ENCODE measurements around the gene UBE3B.
A peak's percentile ranks its signal among the peaks of the same experiment; 100 is the strongest.

Gene UBE3B

DNA sequence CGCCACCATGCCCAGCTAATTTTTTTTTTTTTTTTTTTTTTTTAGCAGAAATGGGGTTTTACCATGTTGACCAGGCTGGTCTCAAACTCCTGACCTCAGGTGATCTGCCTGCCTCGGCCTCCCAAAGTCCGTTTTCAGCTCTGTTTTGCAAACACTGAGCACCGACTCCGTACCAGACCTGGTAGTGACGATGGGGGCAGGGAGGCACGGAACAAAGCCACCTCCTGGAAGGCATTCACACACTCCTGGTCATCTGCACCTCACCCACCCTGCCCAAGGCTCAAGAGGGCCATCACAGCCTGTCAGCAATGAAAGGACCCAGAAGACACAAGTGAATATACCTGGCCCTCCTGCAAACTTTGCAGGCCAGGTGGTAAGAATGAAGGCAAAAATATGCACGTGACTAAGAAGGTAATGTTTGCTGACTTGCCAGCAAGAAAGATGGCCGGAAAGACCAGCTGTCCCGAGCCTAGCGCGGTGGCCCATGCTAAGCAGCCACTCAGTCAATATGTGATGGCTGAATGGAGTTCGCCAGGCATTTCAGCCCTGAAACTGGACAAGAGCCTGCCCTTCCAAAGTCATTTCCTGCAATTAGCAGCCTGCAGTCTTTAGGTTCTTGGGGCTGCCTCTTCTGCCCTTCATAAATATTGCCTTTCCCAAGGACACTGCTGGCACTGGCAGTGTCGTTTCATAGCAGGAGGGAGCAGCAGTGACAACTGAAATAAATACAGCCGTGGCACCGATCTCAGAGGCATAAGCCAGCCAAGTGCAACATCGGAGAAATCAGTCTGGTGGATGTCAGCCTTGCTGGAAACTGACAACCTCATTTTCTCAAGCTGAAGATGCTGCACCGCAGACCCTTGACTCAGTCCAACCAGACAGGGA, 78.2 kb downstream of the UBE3B start:
- no peak for DNase-seq

DNA sequence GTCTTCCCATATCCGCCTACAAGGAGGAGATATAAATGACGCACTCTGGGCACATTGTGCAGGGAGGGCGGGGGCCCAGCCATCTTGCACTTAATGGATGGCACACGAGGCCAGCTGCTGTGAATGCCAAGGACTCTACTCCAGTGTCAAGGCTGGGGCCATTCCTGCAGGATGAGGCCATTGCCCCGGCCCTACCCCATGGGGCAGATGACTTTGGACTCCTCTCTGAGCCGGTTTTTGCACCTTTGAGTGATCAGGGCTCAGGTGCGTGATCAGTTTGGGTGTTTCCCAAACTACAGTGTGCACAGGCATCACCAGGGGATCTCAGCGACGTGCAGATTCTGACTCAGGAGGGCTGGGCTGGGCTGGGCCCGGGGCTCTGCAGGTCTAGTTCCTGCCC, 79.8 kb downstream of the UBE3B start:
- no peak for DNase-seq

DNA sequence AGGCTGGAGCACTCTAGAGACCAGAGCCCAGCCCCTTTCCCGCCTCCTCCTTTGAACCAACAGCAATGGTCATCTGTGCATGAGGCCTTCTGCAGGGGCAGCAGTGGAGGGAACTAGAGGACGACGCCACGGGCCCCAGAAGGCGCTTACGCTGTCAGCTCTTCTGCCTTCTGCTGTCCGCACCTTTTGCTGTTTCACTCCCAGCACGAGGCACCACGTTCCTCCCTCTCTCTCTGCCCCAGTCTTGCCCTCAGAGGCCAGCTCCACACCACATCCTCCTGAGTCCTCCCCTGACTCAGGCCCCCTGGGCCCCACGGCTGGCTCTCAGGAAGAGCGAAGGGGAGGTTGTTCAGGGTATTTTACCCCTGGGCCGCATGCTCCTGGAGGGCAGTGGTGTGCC, 80.4 kb downstream of the UBE3B start:
- no peak for DNase-seq

DNA sequence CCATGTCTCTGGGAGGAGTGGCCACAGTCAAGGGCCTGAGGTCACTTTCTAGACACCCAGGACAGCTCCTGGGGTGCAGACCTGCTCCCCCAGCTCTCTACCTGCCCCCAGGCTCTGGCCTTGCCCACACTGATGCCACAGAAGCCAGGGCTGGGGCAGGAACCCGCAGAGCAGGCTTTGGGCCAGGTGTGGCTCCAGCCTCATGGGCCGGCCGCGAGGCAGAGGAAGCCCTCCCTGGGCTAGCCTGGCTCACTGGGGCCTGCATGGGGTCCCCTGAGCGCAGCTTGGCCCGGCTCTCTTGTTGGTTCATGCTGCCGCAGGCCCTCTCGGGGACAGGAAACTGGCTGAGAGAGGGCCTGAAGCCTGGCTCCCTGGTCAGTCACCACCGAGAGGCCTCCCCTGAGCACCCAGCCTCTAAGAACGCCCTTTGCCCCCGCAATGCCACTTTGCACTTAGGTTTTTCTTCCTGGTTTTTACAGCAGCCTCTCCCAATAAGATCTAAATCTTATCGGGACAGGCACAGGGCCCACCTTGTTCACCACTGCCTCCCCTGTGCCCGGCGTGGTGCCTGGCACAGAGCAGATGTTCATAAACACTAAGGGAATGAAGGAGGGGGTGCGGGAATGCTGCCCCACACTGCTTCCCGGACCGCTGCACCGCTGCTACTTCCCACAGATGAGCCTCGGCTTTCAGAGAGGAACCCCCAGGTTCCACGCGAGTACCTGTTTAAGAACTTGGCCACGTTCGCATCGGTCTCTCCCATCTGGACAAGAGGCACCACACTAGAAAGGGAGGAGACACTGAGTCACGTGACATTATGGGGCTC, 81.2 kb downstream of the UBE3B start:
- DNase-seq, result no peak

DNA sequence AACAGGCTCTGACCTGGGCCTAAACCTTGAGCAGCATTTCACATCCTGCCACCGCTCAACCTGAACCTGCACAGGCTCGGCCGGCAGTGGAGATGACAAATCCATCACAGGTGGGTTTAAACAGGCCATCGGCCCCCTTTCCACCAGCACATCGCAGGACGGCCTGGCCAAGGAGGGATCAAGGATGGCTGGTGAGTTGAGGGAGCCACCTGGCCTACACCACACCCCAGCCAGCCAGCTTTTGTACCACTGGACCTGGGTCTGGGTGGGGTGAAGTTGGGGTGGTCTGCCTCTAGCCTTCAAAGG, 81.7 kb downstream of the UBE3B start:
- DNase-seq, result no peak

DNA sequence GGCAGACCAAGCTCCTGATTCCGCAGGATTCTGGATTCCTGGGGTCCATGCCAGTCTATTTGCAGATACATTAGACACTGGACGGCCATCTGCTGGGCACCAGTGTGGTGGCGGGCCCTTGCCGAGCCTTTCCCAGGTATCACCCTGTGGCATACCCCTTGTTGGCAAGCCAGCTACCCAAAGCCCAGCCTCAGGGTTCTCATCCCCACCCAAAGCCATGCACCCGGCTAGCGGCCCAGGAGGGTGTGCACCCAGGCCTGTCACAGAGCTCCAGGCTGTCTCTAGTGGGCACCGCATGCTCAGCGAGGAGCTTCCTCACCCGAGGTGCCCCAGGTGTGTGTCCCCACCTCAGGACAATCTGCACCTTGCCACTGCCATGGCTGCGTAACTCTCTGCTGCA, 82.2 kb downstream of the UBE3B start:
- DNase-seq, result no peak

DNA sequence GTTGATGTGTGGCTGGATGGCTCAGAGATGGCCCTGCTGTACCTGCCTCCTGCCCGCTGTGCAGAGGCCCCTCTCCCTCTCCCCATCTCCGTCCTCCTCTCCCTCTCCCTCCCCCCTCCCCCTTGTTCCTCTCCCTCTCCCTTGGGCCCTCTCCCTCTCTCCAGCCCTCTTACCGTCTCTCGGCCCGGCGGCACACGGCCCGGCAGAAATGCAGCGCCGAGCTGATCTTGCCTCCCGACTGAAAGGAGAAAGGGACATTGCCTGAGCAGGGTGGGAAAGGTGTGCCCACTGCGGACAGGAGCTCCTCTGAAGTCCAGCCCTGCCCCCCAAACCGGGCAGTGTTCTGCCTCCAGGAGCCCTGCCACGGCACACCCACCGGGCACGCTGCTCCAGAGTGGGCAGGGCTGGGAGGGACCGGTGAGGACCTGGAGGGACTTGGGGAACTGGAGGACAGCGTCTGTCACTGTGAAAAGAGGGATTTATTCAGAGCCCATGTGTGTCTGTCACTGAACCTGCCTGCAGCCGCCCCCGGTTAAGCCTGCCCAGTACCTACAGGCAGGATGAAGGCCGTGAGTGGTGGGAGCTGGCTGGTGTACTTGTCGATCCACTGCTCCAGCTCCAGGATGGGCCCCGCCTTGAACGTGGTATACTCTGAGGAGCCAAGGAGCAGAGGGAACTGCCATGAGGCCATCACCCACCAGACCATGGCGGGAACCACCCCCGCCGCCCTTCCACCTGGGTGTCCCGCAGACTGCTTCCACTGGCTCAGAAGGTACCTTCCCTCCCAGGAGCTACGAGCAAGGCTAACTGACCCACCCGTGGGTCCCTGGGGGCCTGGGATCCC, 83.7 kb downstream of the UBE3B start:
- no peak for DNase-seq

DNA sequence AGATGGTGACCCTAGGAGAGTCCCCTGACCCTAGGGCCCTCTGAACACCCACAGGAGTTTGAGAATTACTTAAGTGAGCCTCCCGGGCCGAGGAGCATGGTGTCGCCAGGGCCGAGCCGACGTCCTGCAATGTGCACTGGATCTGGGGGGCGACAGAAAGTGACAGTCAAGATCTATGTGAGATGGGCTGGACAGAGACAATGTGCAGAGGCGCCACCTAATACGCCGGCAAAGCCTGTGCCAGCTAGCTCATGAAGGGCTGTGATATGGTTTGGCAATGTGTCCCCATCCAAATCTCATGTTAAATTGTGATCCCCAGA, 84.2 kb downstream of the UBE3B start:
- no peak for DNase-seq

DNA sequence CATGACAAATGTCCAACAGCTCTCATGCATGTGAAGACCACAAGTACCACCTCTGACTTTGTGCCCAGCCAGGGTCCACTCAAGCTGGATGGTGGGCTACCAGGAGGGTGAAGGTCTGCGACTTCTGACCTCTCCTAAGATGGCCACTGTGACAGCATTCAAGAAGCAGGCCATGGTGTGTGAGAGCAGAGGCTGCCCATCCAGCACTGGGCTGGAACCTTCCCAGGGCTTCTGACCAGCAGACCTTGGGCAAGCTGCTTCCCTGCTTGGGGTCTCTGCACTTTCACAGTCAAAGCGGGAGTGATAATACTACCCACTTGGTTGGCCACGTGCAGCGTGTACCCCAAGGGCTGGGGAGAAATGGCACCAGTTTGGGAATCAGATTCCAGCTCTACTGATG, 85.4 kb downstream of the UBE3B start:
- no peak for DNase-seq

DNA sequence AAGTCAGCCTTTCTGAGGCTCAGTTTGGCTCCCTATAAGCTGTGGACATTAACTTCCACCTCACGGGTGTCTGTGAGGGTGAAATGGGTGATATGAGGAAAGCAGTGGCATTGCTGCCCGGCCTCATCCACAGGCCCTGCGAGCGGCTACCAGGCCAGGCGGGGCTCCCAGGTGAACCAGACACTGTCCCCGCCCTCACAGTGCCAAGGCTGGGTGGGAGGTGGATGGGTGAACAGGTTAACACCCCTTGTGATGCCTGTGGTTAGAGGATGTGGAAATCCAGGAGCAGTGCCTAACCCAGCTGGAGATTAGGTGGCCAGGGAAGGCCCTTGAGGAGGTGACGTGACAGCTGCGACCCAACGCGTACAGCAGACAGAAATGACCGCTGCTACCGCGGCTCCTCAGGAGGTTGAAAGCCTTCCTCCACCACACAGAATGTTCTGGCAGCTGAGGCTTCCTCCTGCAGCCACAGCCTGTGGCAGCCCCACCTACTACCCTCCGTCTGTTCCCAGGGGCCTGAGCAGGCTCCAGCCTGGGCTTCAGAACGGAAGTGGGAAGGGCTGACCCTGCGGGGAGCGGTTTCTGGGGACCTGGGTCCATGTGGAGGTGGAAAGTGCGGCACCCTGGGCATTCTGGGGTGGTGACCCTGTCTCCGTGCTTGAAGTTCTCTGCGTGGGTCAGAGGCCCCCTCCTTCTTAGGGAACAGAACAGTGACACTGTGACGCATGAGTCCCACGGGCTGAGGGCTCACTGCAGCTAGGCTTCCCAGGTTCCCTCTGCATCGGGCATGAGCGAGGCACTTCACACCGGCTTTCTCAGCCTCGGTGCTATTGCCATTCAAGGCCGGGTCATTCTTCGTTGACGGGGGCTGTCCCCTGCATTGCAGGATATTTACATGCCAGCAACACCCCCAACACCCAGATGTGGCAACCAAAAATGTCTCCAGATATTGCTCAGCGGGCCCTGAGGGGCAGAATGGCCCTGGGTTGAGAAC, 86.2 kb downstream of the UBE3B start:
- DNase-seq, result no peak

DNA sequence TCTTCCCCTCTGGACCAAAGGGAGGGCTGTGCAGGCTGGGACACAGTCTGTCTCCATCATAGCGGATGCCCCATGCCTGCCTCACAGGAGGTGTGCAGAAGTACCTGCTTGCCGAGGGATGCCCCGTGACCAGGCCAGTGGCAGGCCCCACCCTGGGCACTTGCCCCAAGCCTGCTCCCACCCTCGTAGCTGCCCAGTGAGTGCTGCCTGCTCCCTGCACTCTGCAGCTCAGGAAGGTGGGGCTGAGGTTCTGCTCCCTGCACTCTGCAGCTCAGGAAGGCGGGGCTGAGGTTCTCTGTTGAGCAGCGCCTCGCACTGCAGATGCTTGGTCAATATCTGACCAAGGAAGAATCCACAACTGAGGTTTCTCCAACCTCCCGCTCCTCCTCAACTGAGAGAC, 89.0 kb downstream of the UBE3B start:
- no peak for DNase-seq

DNA sequence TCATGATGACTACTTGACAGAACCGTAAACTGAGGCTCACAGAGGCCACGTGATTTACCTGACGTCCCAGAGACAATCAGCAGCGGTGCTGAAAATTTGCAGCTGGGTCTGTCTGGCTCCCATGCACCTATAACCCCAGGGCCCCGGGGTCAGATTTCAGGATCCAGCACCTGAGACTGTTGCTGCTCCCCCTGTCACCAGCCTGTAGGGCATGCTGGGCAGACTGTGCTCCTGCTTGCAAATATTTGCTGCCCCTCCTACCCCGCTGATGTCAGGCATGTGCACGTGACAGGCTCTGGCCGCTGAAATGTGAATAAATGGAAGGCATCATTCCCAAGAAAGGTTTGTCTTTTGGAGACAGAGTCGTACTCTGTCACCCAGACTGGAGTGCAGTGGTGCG, 89.9 kb downstream of the UBE3B start:
- no peak for DNase-seq

DNA sequence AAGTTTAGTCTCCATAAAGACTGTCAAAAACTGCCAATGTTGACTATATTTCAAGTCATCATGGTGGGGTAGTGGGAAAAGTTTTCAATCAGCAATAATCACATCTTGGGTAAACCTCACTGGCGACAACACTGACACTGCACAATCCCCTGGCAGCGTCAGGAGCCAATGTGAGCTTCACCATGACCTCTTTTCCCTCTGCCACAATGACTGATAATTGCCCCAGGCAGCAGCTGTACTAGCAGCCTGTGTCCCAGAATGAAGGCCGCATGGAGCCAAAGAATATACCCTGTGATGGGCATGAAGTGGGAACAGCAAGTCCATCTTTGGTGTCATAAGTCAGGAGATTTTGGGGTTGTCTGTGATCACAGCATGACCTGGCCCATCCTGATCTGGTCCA, 90.5 kb downstream of the UBE3B start:
- DNase-seq, result no peak

DNA sequence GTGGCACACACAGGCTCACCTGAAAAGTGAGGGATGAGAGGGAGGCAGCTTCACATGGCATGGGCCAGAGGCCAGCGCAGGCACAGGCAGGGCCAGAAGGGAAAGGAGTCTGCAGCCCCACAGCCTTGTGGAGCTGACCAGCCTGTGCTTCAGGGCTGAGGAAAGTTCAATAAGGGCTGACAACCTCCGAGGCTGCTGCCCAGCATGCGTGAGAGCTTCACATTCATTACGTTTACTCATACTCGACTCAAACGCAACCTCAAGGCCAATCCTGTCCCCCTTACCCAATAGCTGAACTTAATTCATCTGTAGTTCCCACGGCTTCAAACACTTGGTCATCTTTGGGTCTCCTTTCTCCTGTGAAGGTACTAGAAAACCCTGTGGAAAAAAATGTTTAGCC, 91.1 kb downstream of the UBE3B start:
- no peak for DNase-seq

DNA sequence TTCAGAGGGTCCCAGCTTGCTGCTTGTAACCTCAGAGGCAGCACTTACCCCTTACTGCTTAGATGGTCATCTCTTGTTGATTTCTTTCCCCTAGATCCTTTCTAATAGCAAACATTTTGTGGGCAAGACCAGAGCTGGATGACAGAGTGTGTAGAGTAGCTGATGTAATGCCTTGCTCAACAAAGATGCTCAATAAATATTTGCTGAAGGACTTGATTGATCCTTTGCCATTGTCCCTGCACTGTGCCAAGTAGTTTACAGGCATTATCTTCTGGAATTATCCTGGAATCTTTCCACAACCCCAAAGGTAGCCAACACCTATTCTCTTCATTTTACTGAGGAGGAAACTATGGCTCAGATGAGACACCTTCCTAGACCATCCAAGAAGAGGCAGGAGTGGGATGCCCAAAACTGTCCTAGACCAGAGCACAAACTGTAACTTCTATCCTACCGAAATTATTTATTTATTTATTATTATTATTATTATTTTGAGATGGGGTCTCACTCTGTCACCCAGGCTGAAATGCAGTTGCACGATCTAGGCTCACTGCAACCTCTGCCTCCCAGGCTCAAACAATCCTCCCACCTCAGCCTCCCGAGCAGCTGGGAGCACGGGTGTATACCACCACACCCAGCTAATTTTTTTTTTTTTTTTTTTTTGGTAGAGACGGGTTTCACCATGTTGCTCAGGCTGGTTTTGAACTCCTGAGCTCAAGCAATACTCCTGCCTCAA, 94.5 kb downstream of the UBE3B start:
- DNase-seq, result no peak

DNA sequence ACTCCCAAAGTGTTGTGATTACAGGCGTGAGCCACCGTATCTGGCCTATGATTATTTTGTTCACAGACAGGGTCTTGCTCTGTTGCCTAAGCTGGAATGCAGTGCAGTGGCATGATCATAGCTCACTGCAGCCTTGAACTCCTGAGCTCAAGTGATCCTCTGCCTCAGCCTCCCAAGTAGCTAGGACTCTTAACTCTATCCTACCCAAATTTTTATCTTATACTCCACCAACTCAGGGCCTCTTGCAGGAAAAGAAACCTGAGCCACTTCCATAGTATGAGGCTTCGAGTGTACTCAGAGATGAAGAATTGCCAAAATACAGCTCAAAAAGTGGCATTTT, 95.0 kb downstream of the UBE3B start:
- no peak for DNase-seq

DNA sequence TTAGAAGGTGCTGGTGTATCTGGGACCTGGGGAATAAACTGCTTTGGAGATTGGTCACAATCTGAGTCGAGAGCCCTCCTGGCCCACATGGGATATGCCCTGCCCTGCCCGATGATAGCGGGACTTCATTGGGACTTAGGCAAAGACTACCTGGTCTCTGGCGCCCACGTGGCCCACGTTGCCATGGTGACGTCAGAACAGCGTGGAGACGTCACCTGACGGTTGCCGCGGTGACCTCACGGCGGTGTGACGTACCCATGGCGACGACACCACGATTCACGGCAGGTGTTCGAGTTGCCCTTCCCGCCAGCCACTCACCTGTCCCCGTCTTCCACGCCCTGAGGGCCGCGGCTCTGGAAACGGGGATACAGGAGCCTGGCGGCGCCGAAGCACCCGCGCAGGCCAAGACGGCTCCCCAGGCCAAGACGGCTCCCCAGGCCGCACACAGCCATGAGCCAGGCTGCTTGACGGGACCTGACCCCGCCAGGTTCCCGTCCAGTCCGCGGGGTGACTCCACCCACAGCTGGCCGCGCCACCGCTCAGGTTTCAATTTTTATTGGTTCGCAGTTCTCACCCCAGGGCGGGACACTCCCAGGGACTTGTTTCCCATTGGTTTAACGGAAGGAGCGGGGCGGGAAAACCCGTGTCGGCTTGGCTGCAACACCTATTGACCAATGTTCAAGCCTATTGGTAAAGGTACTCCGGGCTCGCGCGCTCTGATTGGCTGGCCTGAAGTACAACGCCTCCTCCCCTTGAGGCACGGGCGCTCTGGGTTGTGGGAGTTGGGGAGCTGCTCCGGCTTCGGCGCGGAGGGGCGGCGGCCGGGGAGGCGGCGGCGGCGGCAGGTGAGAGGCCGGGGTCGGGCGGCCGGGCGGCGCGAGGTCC, 95.8 kb downstream of the UBE3B start, which contains the start of the genes MMAB and MVK:
TSS of gene MMAB (minus strand) at position 476 of the 885 bp plus-strand sequence. CDS start at position 452, 24 bp downstream.
TSS of gene MVK (plus strand) at position 766 of the 885 bp plus-strand sequence. CDS start 1,029 bp downstream, outside the sequence.
- peak; percentile 97 for DNase-seq

DNA sequence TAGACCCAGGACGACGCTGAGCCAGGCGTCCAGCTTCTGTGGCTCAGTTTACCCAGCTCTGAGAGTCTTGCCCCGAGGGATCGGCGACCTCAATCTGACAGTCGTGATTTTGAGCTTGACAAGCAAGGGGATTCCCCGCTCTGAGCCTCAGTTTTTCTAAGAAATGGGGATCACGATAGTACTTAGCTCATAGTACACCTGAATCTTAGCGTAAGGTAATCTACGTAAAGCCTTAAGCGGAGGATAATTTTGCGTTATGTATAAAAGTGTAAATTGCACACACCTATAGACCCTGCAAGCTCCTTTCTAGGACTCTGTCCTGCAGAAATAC, 96.4 kb downstream of the UBE3B start:
- no peak for DNase-seq

DNA sequence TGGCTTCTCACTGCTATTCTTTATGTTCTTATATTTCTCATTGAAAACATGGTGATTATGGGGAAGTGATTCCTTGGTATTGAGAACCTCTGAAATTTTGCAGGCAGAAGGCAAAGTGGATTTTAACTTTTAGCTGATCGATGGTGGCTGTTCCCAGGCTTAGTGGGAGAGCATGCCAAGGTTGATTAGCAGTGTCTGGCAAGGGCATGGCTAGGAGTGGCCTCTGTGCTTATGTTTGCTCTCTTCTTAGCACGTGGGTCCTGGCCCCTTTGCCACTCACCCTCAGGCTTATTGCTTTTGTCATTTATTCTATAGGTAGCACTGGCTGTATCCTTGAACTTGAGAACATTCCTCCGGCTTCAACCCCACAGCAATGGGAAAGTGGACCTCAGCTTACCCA, 98.2 kb downstream of the UBE3B start:
- no peak for DNase-seq

DNA sequence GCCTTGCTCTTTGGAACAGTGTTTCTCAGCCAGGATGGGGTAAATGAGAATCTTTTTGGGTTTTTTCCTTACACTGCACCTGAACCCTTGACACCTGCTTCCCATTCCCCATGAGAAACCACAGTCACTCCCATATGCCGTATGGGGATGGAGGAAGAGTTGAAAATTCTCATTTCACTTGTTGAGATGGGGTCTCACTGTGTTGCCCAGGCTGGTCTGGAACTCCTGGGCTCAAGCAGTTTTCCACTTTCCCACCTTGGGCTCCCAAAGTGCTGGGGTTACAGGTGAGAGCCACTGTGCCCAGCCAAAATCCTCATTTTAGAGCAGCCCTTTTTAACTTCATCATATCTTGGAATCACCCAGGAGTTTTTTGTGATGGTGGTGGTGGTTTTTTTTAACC, 99.9 kb downstream of the UBE3B start:
- no peak for DNase-seq
